Glomerular endothelial cell (primary cell): ENCODE measurements around the gene SPAAR. TPM values are rescaled to one million over a fixed set of nuclear protein-coding genes. Genes with fewer than 3 reads are reported as not detected.
"Not testable (repeated sequence)": the region's sequence is repeated elsewhere in the genome, so short reads cannot be mapped to it uniquely, and the experiment has no call there.

Source experiments
- DNase-seq: peaks from one replicate; pipeline ENCODE4 v3.0.0-alpha.2; 2011; ENCODE audit warnings: low read depth, low spot score; ENCODE audit errors: extremely low read depth
- total RNA-seq: library from RNA; depleted of rRNA; stranded (reverse); fragments of >200 nt; gene quantifications from 2 replicates; pipeline ENCODE4 v1.2.3, GENCODE V29; 2015

The SPAAR gene
- total RNA-seq, 1 donor from 2014 or later = 8.1 TPM

GRCh38 chr9:35920051-35920620, 10.8 kb downstream of the SPAAR start:
- DNase-seq = no peak

- DNase-seq = no peak
Observed at GRCh38 chr9:35923598-35923926, 14.3 kb downstream of the SPAAR start.

GRCh38 chr9:35923927-35924763, 14.9 kb downstream of the SPAAR start:
- DNase-seq = no peak

GRCh38 chr9:35928591-35929452, 19.5 kb downstream of the SPAAR start:
- no peak for DNase-seq

GRCh38 chr9:35929453-35929718, 20.1 kb downstream of the SPAAR start:
- no peak for DNase-seq

- no peak for DNase-seq
Observed at GRCh38 chr9:35930521-35930920, 21.2 kb downstream of the SPAAR start.

- DNase-seq = no peak
Observed at GRCh38 chr9:35930989-35931388, 21.7 kb downstream of the SPAAR start.

- DNase-seq = no peak
Observed at GRCh38 chr9:35932735-35933134, 23.4 kb downstream of the SPAAR start.

GRCh38 chr9:35933550-35934067, 24.3 kb downstream of the SPAAR start:
- DNase-seq = no peak

- DNase-seq = not testable (repeated sequence)
Observed at GRCh38 chr9:35934069-35934468, 24.8 kb downstream of the SPAAR start.

- DNase-seq = no peak
Observed at GRCh38 chr9:35935261-35935660, 26.0 kb downstream of the SPAAR start.

GRCh38 chr9:35935755-35936509, 26.6 kb downstream of the SPAAR start:
- DNase-seq = no peak

GRCh38 chr9:35937227-35937626, 27.9 kb downstream of the SPAAR start:
- DNase-seq = no peak

GRCh38 chr9:35938474-35939356, 29.4 kb downstream of the SPAAR start:
- DNase-seq = no peak

GRCh38 chr9:35939679-35940250, 30.5 kb downstream of the SPAAR start:
- no peak for DNase-seq

GRCh38 chr9:35940458-35941407, 31.4 kb downstream of the SPAAR start:
- DNase-seq = no peak

- no peak for DNase-seq
Observed at GRCh38 chr9:35942286-35942685, 33.0 kb downstream of the SPAAR start.

- no peak for DNase-seq
Observed at GRCh38 chr9:35944173-35944572, 34.9 kb downstream of the SPAAR start.
